ENCODE data around the gene DUSP22. TPM values are rescaled to one million over a fixed set of nuclear protein-coding genes. Genes with fewer than 3 reads are reported as not detected.

The DUSP22 gene
- total RNA-seq, 2 donors from 2014 or later: 45.1 to 54.1 TPM

GRCh38 chr6:352896-353470, 60.7 kb downstream of the DUSP22 start:
- no peak for DNase-seq (ENCODE audit: low spot score)
- no peak for TF ChIP-seq CTCF (IDR thresholded peaks at IDR 0.05)
- H3K4me1 ChIP-seq: no peaks in the 10 kb centered on the region
- no peaks in the 10 kb centered on the region for H3K9me3 ChIP-seq
- H3K27me3 ChIP-seq: no peaks in the 10 kb centered on the region
- no peak overlapping the region for H3K27ac ChIP-seq
- peaks cover 29% of the 10 kb centered on the region for H3K36me3 ChIP-seq
- no peak overlapping the region for H3K4me3 ChIP-seq

- H3K27ac ChIP-seq: no peak overlapping the region
- no peak for TF ChIP-seq CTCF (IDR thresholded peaks at IDR 0.05)
- H3K27me3 ChIP-seq: no peaks in the 10 kb centered on the region
- no peaks in the 10 kb centered on the region for H3K9me3 ChIP-seq
- H3K4me3 ChIP-seq: no peak overlapping the region
- DNase-seq (ENCODE audit: low spot score): no peak
- H3K4me1 ChIP-seq: no peaks in the 10 kb centered on the region
- H3K36me3 ChIP-seq: peaks cover 20% of the 10 kb centered on the region
Observed at GRCh38 chr6:353642-354614, 61.6 kb downstream of the DUSP22 start.

- TF ChIP-seq CTCF (IDR thresholded peaks at IDR 0.05): no peak
- no peak for DNase-seq (ENCODE audit: low spot score)
- no peak overlapping the region for H3K27ac ChIP-seq
- no peaks in the 10 kb centered on the region for H3K9me3 ChIP-seq
- peaks cover 14% of the 10 kb centered on the region for H3K36me3 ChIP-seq
- no peaks in the 10 kb centered on the region for H3K27me3 ChIP-seq
- no peaks in the 10 kb centered on the region for H3K4me1 ChIP-seq
- H3K4me3 ChIP-seq: no peak overlapping the region
Observed at GRCh38 chr6:354631-355280, 62.5 kb downstream of the DUSP22 start.

- TF ChIP-seq CTCF (IDR thresholded peaks at IDR 0.05): no peak
- Histone ChIP-seq H3K27me3 (no peaks in the 10 kb centered on the region), H3K4me1 (no peaks in the 10 kb centered on the region), H3K9me3 (no peaks in the 10 kb centered on the region), H3K27ac (no peak overlapping the region), H3K4me3 (no peak overlapping the region), H3K36me3 (peaks cover 13% of the 10 kb centered on the region)
- no peak for DNase-seq (ENCODE audit: low spot score)
Observed at GRCh38 chr6:355373-356208, 63.3 kb downstream of the DUSP22 start.

GRCh38 chr6:356828-357251, 64.6 kb downstream of the DUSP22 start:
- Histone ChIP-seq H3K27me3 (no peaks in the 10 kb centered on the region), H3K4me3 (no peak overlapping the region), H3K4me1 (no peaks in the 10 kb centered on the region), H3K27ac (no peak overlapping the region), H3K9me3 (no peaks in the 10 kb centered on the region), H3K36me3 (peaks cover under 1% of the 10 kb centered on the region)
- TF ChIP-seq CTCF (IDR thresholded peaks at IDR 0.05): no peak
- no peak for DNase-seq (ENCODE audit: low spot score)
